Panc1 (cell line): ENCODE measurements around the gene SH3GLB2. TPM values are rescaled to one million over a fixed set of nuclear protein-coding genes. Genes with fewer than 3 reads are reported as not detected.

Experiments
- ATAC-seq: fragments of 200-7000 bp; cut with Tn5 transposase; 2 replicates; pipeline ENCODE4 v1.9.1; 2020; ENCODE audit warnings: mild to moderate bottlenecking, moderate library complexity
- BruUV-seq: library from RNA; stranded (reverse); fragments of 400-500 nt; replicated peaks from 2 replicates; lab custom pipeline; 2021; lab: Mats Ljungman, UMichigan
- CTCF ChIA-PET: fragments of 300-600 bp; sonication (Branson Sonifier 250); formaldehyde crosslinking; loops from one replicate; lab custom pipeline; 2022; ENCODE audit warnings: antibody characterized with exemption; lab: Charles Lee
- POLR2A ChIA-PET: fragments of 300-600 bp; sonication (Branson Sonifier 250); formaldehyde crosslinking; loops from one replicate; lab custom pipeline; 2022; ENCODE audit warnings: antibody characterized with exemption; lab: Charles Lee
- DNase-seq: peaks from one replicate; pipeline ENCODE4 v3.0.0-alpha.2; 2010; ENCODE audit warnings: low read depth, low spot score
- H3K27ac ChIP-seq: 2 replicates; pipeline ENCODE4 v1.5.1; 2011; ENCODE audit warnings: mild to moderate bottlenecking, low read length, inconsistent platforms
- H3K27me3 ChIP-seq: fragments of 200-500 bp; sonication (Bioruptor generic); 2 replicates; pipeline ENCODE4 v1.6.0; 2014; ENCODE audit warnings: low read length, inconsistent platforms; ENCODE audit not compliant: control insufficient read depth, insufficient read depth
- H3K36me3 ChIP-seq: fragments of 200-500 bp; sonication (Bioruptor generic); 2 replicates; pipeline ENCODE4 v1.5.1; 2014; ENCODE audit warnings: inconsistent platforms, mild to moderate bottlenecking, low read length, moderate library complexity; ENCODE audit not compliant: control insufficient read depth, insufficient read depth
- H3K4me1 ChIP-seq: 2 replicates; pipeline ENCODE4 v1.5.1; 2011; ENCODE audit warnings: inconsistent platforms, mild to moderate bottlenecking, low read length, moderate library complexity; ENCODE audit not compliant: control insufficient read depth, insufficient read depth
- H3K4me3 ChIP-seq, 2 experiments: 2 replicates each; pipeline ENCODE4 v1.5.1; 2011 to 2012; ENCODE audit warnings: low read depth in 2 of 2, low read length in 2 of 2, mild to moderate bottlenecking in 2 of 2, inconsistent platforms in 1 of 2, moderate library complexity in 1 of 2
- H3K9me3 ChIP-seq: fragments of 200-500 bp; sonication (Bioruptor generic); 2 replicates; pipeline ENCODE4 v1.5.1; 2014; ENCODE audit warnings: low read depth, mild to moderate bottlenecking, inconsistent platforms, low read length, moderate library complexity; ENCODE audit not compliant: control insufficient read depth, insufficient read depth
- CTCF ChIP-seq: fragments of 450-650 bp; IDR thresholded peaks from 2 replicates; pipeline ENCODE4 v1.5.1; 2017; ENCODE audit warnings: mild to moderate bottlenecking
- POLR2AphosphoS5 ChIP-seq: IDR thresholded peaks from 2 replicates; pipeline ENCODE4 v1.6.1; 2012; ENCODE audit warnings: mild to moderate bottlenecking, low read depth, low read length, moderate library complexity
- REST ChIP-seq, 2 experiments: IDR thresholded peaks; 2 replicates each; pipeline ENCODE4 v1.6.1; 2011 to 2012; ENCODE audit warnings: low read depth in 2 of 2, control low read depth in 1 of 2, low read length in 1 of 2, mild to moderate bottlenecking in 1 of 2, moderate library complexity in 1 of 2; ENCODE audit not compliant: insufficient read depth in 1 of 2
- SIN3A ChIP-seq: IDR thresholded peaks from 2 replicates; pipeline ENCODE4 v1.6.1; 2012; ENCODE audit warnings: low read depth, mild to moderate bottlenecking, low read length, moderate library complexity, borderline replicate concordance; ENCODE audit not compliant: insufficient read depth
- TCF7L2 ChIP-seq: IDR thresholded peaks from 2 replicates; pipeline ENCODE4 v1.6.1; 2011; ENCODE audit warnings: mild to moderate bottlenecking, low read depth, low read length, inconsistent platforms
- in situ Hi-C: cut with HindIII; loops from 2 replicates; pipeline ENCODE4 v1.10.0; 2016; ENCODE audit warnings: low sequenced_read_pairs, low pct_unique_long_range_greater_than_20kb
- intact Hi-C: fragments of 100-400 bp; cut with micrococcal nuclease; formaldehyde crosslinking; loops from one replicate; pipeline ENCODE4 v1.10.0; 2022; ENCODE audit not compliant: unreplicated experiment
- total RNA-seq: library from RNA; stranded (reverse); gene quantifications from one replicate; pipeline ENCODE4 v1.2.1, GENCODE V29; 2021; ENCODE audit not compliant: unreplicated experiment

Gene SH3GLB2
- total RNA-seq, 1 experiment from 2014 or later: 68.3 TPM

- no peak for DNase-seq
- ATAC-seq: no peak
- no TSS peak for BruUV-seq
- POLR2A ChIA-PET: no interaction called here
- H3K36me3 ChIP-seq: no peaks in the 10 kb centered on the region
- H3K27me3 ChIP-seq: no peaks in the 10 kb centered on the region
- CTCF ChIA-PET: no interaction called here
- in situ Hi-C loops: no loop called here
- H3K9me3 ChIP-seq: no peaks in the 10 kb centered on the region
- H3K4me3 ChIP-seq: no peak overlapping the region
- H3K4me1 ChIP-seq: no peaks in the 10 kb centered on the region
- TF ChIP-seq TCF7L2 (no peak), REST (IDR thresholded peaks at IDR 0.05; ENCODE audit: insufficient read depth in 1 of 2, low read depth in 2 of 2, low read length in 1 of 2) (no peak), SIN3A (no peak), POLR2AphosphoS5 (no peak), CTCF (no peak)
- H3K27ac ChIP-seq: no peak overlapping the region
- intact Hi-C loops: no loop called here
These were observed 32.9 kb upstream of the SH3GLB2 start for GRCh38 chr9:129060991-129061390.

- BruUV-seq: no TSS peak
- intact Hi-C loops (no loop called here), in situ Hi-C loops (no loop called here)
- Histone ChIP-seq H3K9me3 (no peaks in the 10 kb centered on the region), H3K4me1 (no peaks in the 10 kb centered on the region), H3K36me3 (no peaks in the 10 kb centered on the region), H3K27ac (no peak overlapping the region), H3K27me3 (no peaks in the 10 kb centered on the region), H3K4me3 (no peak overlapping the region)
- ChIA-PET CTCF (no interaction called here), POLR2A (no interaction called here)
- DNase-seq: no peak
- TF ChIP-seq TCF7L2 (no peak), POLR2AphosphoS5 (no peak), CTCF (no peak), REST (IDR thresholded peaks at IDR 0.05; ENCODE audit: insufficient read depth in 1 of 2, low read depth in 2 of 2, low read length in 1 of 2) (no peak), SIN3A (no peak)
- no peak for ATAC-seq
These were observed 32.0 kb upstream of the SH3GLB2 start for GRCh38 chr9:129059796-129060785.
